Ishikawa (cell line): ENCODE results near the gene CYP24A1.

Source experiments
- CEBPB ChIP-seq: IDR thresholded peaks from 2 replicates; pipeline ENCODE4 v1.6.1; 2012
- CREB1 ChIP-seq: IDR thresholded peaks from 2 replicates; pipeline ENCODE4 v1.6.1; 2012; ENCODE audit warnings: low read depth
- EGR1 ChIP-seq: IDR thresholded peaks from 2 replicates; pipeline ENCODE4 v1.6.1; 2012
- EP300 ChIP-seq: IDR thresholded peaks from 2 replicates; pipeline ENCODE4 v1.6.1; 2012; ENCODE audit warnings: borderline replicate concordance
- FOXM1 ChIP-seq: IDR thresholded peaks from 2 replicates; pipeline ENCODE4 v1.6.1; 2012; ENCODE audit warnings: low read depth, borderline replicate concordance
- NFIC ChIP-seq: IDR thresholded peaks from 2 replicates; pipeline ENCODE4 v1.6.1; 2012
- RAD21 ChIP-seq: IDR thresholded peaks from 2 replicates; pipeline ENCODE4 v1.6.1; 2012; ENCODE audit warnings: low read depth
- TAF1 ChIP-seq: IDR thresholded peaks from 2 replicates; pipeline ENCODE4 v1.6.1; 2012; ENCODE audit warnings: low read depth, mild to moderate bottlenecking
- TCF12 ChIP-seq: IDR thresholded peaks from 2 replicates; pipeline ENCODE4 v1.6.1; 2012; ENCODE audit warnings: low read depth
- TEAD4 ChIP-seq: IDR thresholded peaks from 2 replicates; pipeline ENCODE4 v1.6.1; 2012
- YY1 ChIP-seq: IDR thresholded peaks from 2 replicates; pipeline ENCODE4 v1.6.1; 2012; ENCODE audit warnings: low read depth
- ZBTB7A ChIP-seq: IDR thresholded peaks from 2 replicates; pipeline ENCODE4 v1.6.1; 2012; ENCODE audit warnings: low read depth
- TF ChIP-seq, protein P1 (sequence below): IDR thresholded peaks from 2 replicates; pipeline ENCODE4 v1.6.1; 2012
- TF ChIP-seq, protein P2 (sequence below): IDR thresholded peaks from 2 replicates; pipeline ENCODE4 v1.6.1; 2012; ENCODE audit warnings: low read depth, mild to moderate bottlenecking
- TF ChIP-seq, protein P3 (sequence below): IDR thresholded peaks from 2 replicates; pipeline ENCODE4 v1.6.1; 2012

Gene CYP24A1

DNA sequence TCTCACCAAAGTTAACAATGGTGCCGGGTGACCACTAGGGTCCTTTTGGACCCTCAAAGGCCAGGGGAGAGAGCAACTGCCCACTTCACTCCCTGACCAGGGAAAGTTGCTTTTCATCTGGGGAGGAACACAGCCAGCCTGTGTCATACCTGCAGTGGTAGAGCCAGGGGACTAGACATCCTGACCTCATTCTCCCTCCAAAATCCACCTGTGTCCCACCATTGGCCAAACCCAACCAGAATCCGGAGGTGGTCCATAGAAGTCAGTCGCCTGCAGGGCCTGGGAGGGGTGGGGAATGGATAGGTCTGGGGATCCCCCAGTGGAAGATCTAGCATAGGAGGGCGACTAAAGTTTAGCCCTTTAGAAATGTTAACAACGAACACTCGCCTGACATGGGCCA is 46.9 kb upstream of the CYP24A1 start:
- TF ChIP-seq EP300 (no peak), NFIC (no peak), TCF12 (no peak), RAD21 (no peak)

DNA sequence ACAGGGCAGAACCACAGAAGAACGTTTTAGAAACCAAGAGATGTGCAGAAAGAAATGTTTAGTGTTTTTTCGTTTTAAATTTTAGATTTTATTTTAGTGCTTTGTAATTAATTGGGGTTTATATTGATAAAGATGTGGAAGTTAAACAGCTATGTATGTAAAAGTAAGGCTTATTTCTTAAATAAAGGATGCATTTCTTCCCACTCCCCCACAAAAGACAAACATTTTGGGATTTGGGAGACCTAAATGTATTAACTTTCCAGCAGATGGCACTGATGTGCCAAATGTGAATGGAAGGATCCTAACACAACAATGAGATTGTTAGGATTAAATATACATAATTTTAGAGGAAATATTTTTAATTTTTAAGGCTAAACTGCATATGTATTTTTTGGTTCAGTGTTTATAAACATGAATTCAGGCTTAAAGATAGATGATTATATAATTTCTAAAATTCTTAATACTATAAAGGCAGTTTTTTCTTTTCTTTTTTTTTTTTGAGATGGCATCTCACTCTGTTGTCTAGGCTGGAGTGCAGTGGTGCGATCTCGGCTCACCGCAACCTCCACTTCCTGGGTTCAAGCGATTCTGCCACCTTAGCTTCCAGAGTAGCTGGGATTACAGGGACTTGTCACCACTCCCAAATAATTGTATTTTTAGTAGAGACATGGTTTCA is 46.1 kb upstream of the CYP24A1 start:
- TF ChIP-seq RAD21 (peak; percentile 36), YY1 (no peak)

DNA sequence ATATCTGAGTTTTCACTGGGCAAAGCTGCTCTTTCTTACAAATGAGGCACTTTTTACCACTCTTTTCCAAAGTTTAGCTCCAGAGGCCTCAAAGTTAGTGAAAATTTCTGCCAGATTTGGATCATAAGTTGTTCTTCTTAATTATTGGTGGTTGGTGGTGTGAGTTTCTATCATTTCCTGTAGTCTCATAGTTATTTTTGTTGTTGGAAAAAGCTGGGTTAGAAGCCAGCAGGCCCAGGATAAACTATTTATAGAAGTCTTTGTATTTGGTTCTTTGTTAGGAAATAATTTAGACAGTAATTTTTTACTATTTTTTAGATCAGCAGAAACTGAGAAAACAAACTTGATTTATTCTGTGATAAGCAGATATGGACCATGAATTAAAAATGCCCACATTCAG is 44.7 kb upstream of the CYP24A1 start:
- TF ChIP-seq CEBPB, result no peak

DNA sequence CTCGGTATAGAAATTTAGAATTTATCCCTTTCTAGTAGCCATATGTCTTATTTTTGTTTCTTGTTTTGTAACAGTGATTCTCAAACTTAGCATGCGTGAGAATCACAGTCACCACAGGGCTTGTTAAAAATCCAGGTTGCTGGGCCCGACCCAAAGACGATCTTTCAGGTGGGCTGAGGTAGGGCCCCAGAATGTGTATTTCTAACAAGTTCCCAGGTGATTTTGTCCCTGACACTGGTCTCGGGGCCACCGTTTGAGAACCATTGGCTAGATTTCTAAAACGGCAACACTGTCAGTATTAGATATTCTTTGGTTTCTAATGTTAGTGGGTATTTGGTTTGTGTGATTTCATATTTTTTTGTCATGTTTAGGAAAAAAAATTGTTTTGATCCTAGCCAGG is 44.0 kb upstream of the CYP24A1 start:
- no peak for TF ChIP-seq RAD21
- no peak for TF ChIP-seq EP300
- TF ChIP-seq TEAD4, result no peak
- TF ChIP-seq ZBTB7A, result no peak
- TF ChIP-seq, protein P1, sequence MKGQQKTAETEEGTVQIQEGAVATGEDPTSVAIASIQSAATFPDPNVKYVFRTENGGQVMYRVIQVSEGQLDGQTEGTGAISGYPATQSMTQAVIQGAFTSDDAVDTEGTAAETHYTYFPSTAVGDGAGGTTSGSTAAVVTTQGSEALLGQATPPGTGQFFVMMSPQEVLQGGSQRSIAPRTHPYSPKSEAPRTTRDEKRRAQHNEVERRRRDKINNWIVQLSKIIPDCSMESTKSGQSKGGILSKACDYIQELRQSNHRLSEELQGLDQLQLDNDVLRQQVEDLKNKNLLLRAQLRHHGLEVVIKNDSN, result no peak
- no peak for TF ChIP-seq TCF12
- no peak for TF ChIP-seq YY1
- TF ChIP-seq CEBPB, result no peak

DNA sequence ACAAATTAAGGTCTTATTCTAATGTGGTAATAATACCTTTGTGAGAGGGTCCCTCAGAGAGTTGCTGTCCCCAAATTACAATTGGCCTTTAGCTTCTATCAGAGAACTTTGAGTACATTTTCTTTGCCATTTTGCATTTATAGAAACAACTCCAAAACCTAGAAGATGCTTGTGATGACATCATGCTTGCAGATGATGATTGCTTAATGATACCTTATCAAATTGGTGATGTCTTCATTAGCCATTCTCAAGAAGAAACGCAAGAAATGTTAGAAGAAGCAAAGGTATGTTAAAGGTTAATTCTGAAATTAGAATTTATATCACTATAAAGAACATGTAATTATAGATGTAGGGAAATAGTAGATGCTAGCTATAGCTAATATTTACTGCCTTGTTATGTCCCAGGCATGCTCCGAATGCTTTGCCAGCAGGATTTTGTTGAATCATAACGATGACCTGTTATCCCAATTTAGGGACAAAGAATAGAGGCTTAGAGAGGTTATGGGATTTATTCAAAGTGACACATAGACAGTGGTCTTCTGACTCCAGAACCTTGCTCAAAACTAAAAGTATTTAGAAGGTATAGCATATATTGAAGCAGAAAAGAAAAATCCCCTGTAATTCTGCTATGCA is 41.5 kb upstream of the CYP24A1 start:
- TF ChIP-seq YY1, result no peak
- no peak for TF ChIP-seq TAF1
- TF ChIP-seq, protein P2, sequence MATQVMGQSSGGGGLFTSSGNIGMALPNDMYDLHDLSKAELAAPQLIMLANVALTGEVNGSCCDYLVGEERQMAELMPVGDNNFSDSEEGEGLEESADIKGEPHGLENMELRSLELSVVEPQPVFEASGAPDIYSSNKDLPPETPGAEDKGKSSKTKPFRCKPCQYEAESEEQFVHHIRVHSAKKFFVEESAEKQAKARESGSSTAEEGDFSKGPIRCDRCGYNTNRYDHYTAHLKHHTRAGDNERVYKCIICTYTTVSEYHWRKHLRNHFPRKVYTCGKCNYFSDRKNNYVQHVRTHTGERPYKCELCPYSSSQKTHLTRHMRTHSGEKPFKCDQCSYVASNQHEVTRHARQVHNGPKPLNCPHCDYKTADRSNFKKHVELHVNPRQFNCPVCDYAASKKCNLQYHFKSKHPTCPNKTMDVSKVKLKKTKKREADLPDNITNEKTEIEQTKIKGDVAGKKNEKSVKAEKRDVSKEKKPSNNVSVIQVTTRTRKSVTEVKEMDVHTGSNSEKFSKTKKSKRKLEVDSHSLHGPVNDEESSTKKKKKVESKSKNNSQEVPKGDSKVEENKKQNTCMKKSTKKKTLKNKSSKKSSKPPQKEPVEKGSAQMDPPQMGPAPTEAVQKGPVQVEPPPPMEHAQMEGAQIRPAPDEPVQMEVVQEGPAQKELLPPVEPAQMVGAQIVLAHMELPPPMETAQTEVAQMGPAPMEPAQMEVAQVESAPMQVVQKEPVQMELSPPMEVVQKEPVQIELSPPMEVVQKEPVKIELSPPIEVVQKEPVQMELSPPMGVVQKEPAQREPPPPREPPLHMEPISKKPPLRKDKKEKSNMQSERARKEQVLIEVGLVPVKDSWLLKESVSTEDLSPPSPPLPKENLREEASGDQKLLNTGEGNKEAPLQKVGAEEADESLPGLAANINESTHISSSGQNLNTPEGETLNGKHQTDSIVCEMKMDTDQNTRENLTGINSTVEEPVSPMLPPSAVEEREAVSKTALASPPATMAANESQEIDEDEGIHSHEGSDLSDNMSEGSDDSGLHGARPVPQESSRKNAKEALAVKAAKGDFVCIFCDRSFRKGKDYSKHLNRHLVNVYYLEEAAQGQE, result no peak
- TF ChIP-seq, protein P3, sequence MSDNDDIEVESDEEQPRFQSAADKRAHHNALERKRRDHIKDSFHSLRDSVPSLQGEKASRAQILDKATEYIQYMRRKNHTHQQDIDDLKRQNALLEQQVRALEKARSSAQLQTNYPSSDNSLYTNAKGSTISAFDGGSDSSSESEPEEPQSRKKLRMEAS, result no peak
- TF ChIP-seq EGR1, result no peak
- no peak for TF ChIP-seq CREB1
- no peak for TF ChIP-seq FOXM1
- no peak for TF ChIP-seq RAD21
- TF ChIP-seq ZBTB7A, result no peak
- no peak for TF ChIP-seq EP300
- no peak for TF ChIP-seq NFIC
- TF ChIP-seq TCF12, result no peak
- no peak for TF ChIP-seq TEAD4

GRCh38 chr20:54214566-54214965 is 40.8 kb upstream of the CYP24A1 start:
- TF ChIP-seq TEAD4 (no peak), ZBTB7A (no peak), NFIC (no peak)
- TF ChIP-seq, protein P1, result no peak

DNA sequence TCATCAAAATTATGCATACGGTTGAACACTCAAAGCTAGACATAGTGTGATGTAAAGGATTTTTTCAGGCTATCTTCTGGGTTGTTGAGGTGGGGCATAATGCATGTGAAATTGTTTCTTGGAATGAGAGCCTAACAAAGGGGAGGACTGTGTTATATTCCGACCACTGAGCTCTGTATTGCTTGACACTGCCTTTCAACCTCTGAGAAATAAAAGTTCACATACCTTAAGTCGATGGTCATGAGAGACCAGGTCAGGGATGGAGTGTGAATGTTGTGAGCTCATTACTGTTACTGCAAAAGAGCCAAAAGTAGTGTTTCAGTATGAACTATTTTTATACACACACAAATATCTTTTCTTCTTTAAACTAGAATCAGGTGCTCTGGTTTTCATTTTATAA is 39.1 kb upstream of the CYP24A1 start:
- no peak for TF ChIP-seq EGR1
- TF ChIP-seq FOXM1, result no peak
- TF ChIP-seq, protein P1, result no peak
- TF ChIP-seq RAD21, result no peak
- TF ChIP-seq CREB1, result no peak
- TF ChIP-seq, protein P3, result no peak
- no peak for TF ChIP-seq ZBTB7A
- TF ChIP-seq YY1, result no peak
- TF ChIP-seq EP300, result no peak
- no peak for TF ChIP-seq NFIC
- no peak for TF ChIP-seq CEBPB
- no peak for TF ChIP-seq TCF12
- no peak for TF ChIP-seq TAF1
- TF ChIP-seq TEAD4, result no peak
- TF ChIP-seq, protein P2, result no peak
